Liver (tissue), 9 donors: ENCODE measurements around the gene SCD5. TPM values are rescaled to one million over a fixed set of nuclear protein-coding genes. Genes with fewer than 3 reads are reported as not detected.

Source experiments
- DNase-seq: peaks from one replicate; pipeline ENCODE4 v3.0.0-alpha.2; 2017; ENCODE audit warnings: low spot score
- H3K27ac ChIP-seq, 2 donors: one replicate each; pipeline ENCODE4 v1.7.0; 2013; ENCODE audit warnings: inconsistent platforms in 2 of 2, low read length in 2 of 2, control low read depth in 1 of 2, low read depth in 1 of 2, mild to moderate bottlenecking in 1 of 2
- H3K27me3 ChIP-seq, 4 donors: one replicate each; pipeline versions ENCODE4 v1.6.1 to v1.7.0; 2013; ENCODE audit warnings: low read length in 3 of 4, inconsistent platforms in 1 of 4, mild to moderate bottlenecking in 1 of 4, moderate library complexity in 1 of 4; ENCODE audit not compliant: control insufficient read depth in 4 of 4, insufficient read depth in 4 of 4
- H3K36me3 ChIP-seq, 4 donors: one replicate each; pipeline versions ENCODE4 v1.6.1 to v1.7.0; 2013; ENCODE audit warnings: low read length in 3 of 4, mild to moderate bottlenecking in 3 of 4, low read depth in 1 of 4, moderate library complexity in 1 of 4; ENCODE audit not compliant: control insufficient read depth in 4 of 4, insufficient read depth in 3 of 4
- H3K4me1 ChIP-seq, 4 donors: one replicate each; pipeline versions ENCODE4 v1.6.1 to v1.7.0; 2013; ENCODE audit warnings: low read length in 3 of 4, mild to moderate bottlenecking in 3 of 4, moderate library complexity in 1 of 4; ENCODE audit not compliant: control insufficient read depth in 4 of 4, insufficient read depth in 4 of 4
- H3K4me3 ChIP-seq, 3 donors: one replicate each; pipeline versions ENCODE4 v1.6.1 to v1.7.0; 2013; ENCODE audit warnings: low read length in 3 of 3, control low read depth in 1 of 3, low read depth in 1 of 3, mild to moderate bottlenecking in 1 of 3
- H3K9ac ChIP-seq, 2 donors: one replicate each; pipeline ENCODE4 v1.7.0; 2013; ENCODE audit warnings: low read length in 2 of 2, mild to moderate bottlenecking in 2 of 2, moderate library complexity in 2 of 2, control low read depth in 1 of 2, low read depth in 1 of 2
- H3K9me3 ChIP-seq, 4 donors: one replicate each; pipeline versions ENCODE4 v1.6.1 to v1.7.0; 2013; ENCODE audit warnings: low read length in 3 of 4; ENCODE audit not compliant: control insufficient read depth in 4 of 4
- EGR1 ChIP-seq, 2 donors: IDR thresholded peaks; 2 replicates each; pipeline ENCODE4 v1.6.1; 2016 to 2018; ENCODE audit warnings: antibody characterized with exemption in 2 of 2, low read depth in 2 of 2
- FOXA1 ChIP-seq: IDR thresholded peaks from 2 replicates; pipeline ENCODE4 v1.6.1; 2016; ENCODE audit warnings: antibody characterized with exemption
- FOXA2 ChIP-seq: IDR thresholded peaks from 2 replicates; pipeline ENCODE4 v1.6.1; 2016; ENCODE audit warnings: antibody characterized with exemption
- GABPA ChIP-seq, 2 donors: IDR thresholded peaks in 1 of 2; conservative IDR thresholded peaks in 1 of 2; 2 replicates each; pipeline ENCODE4 v1.6.1; 2016; ENCODE audit warnings: antibody characterized with exemption in 2 of 2, mild to moderate bottlenecking in 1 of 2, moderate library complexity in 1 of 2
- HNF4A ChIP-seq, 2 donors: conservative IDR thresholded peaks; 2 replicates each; pipeline ENCODE4 v1.6.1; 2016; ENCODE audit warnings: antibody characterized with exemption in 2 of 2, mild to moderate bottlenecking in 2 of 2
- HNF4G ChIP-seq: IDR thresholded peaks from 2 replicates; pipeline ENCODE4 v1.6.1; 2016; ENCODE audit warnings: antibody characterized with exemption
- JUND ChIP-seq, 2 donors: IDR thresholded peaks; 2 replicates each; pipeline ENCODE4 v1.6.1; 2016; ENCODE audit warnings: antibody characterized with exemption in 2 of 2
- NR2F2 ChIP-seq: IDR thresholded peaks from 2 replicates; pipeline ENCODE4 v1.6.1; 2016; ENCODE audit warnings: antibody characterized with exemption
- RAD21 ChIP-seq, 2 donors: IDR thresholded peaks; 2 replicates each; pipeline ENCODE4 v1.6.1; 2016; ENCODE audit warnings: antibody characterized with exemption in 2 of 2, mild to moderate bottlenecking in 2 of 2
- RXRA ChIP-seq, 2 donors: IDR thresholded peaks; 2 replicates each; pipeline ENCODE4 v1.6.1; 2017 to 2018; ENCODE audit warnings: antibody characterized with exemption in 2 of 2, mild to moderate bottlenecking in 1 of 2
- SP1 ChIP-seq: IDR thresholded peaks from 2 replicates; pipeline ENCODE4 v1.6.1; 2018; ENCODE audit warnings: antibody characterized with exemption, mild to moderate bottlenecking
- TAF1 ChIP-seq: conservative IDR thresholded peaks from 2 replicates; pipeline ENCODE4 v1.6.1; 2016; ENCODE audit warnings: antibody characterized with exemption, mild to moderate bottlenecking
- YY1 ChIP-seq: IDR thresholded peaks from 2 replicates; pipeline ENCODE4 v1.6.1; 2016; ENCODE audit warnings: antibody characterized with exemption, mild to moderate bottlenecking
- WGBS: extraction: QIAGEN DNeasy Blood & Tissue Kit; methylation state at CpG from one replicate; pipeline ENCODE4 v1.1.7; 2013; 5-methylcytosine and 5-hydroxymethylcytosine counted together
- polyA plus RNA-seq, 2 donors: library from polyadenylated mRNA; stranded (reverse) in 1 of 2; unstranded in 1 of 2; fragments of 200-250 nt in 1 of 2; fragments of >200 nt in 1 of 2; fragmentation: Nextera tagmentation in 1 of 2; extraction: Ambion mirVana in 1 of 2; gene quantifications; one replicate each; pipeline versions ENCODE4 v1.2.1 to v1.2.3, GENCODE V29; 2013 to 2015
- total RNA-seq, 2 donors: library from RNA; depleted of rRNA; stranded (reverse); fragments of >200 nt; gene quantifications; one replicate each; pipeline ENCODE4 v1.2.3, GENCODE V29; 2014
- TF ChIP-seq, protein P1 (sequence below): IDR thresholded peaks from 2 replicates; pipeline ENCODE4 v1.6.1; 2016; ENCODE audit warnings: antibody characterized with exemption
- TF ChIP-seq, protein P2 (sequence below): fragments of 150-350 bp; IDR thresholded peaks from 2 replicates; pipeline ENCODE4 v1.5.1; 2017; ENCODE audit warnings: improper control_type of control experiment, low read depth, low read length; ENCODE audit not compliant: missing input control
- TF ChIP-seq, protein P3 (sequence below): IDR thresholded peaks from 2 replicates; pipeline ENCODE4 v1.6.1; 2016; ENCODE audit warnings: antibody characterized with exemption
- TF ChIP-seq, protein P4 (sequence below): IDR thresholded peaks from 2 replicates; pipeline ENCODE4 v1.6.1; 2016; ENCODE audit warnings: antibody characterized with exemption, mild to moderate bottlenecking
- TF ChIP-seq, protein P5 (sequence below): IDR thresholded peaks from 2 replicates; pipeline ENCODE4 v1.6.1; 2016; ENCODE audit warnings: antibody characterized with exemption
- donor health status: healthy.
- donor health status: healthy.
- donor health status: healthy.
- donor health status: healthy.
- donor health status: healthy.

The SCD5 gene
- total and polyA plus RNA-seq, 4 donors, result 0.14 to 1.9 (median 0.57) TPM

DNA sequence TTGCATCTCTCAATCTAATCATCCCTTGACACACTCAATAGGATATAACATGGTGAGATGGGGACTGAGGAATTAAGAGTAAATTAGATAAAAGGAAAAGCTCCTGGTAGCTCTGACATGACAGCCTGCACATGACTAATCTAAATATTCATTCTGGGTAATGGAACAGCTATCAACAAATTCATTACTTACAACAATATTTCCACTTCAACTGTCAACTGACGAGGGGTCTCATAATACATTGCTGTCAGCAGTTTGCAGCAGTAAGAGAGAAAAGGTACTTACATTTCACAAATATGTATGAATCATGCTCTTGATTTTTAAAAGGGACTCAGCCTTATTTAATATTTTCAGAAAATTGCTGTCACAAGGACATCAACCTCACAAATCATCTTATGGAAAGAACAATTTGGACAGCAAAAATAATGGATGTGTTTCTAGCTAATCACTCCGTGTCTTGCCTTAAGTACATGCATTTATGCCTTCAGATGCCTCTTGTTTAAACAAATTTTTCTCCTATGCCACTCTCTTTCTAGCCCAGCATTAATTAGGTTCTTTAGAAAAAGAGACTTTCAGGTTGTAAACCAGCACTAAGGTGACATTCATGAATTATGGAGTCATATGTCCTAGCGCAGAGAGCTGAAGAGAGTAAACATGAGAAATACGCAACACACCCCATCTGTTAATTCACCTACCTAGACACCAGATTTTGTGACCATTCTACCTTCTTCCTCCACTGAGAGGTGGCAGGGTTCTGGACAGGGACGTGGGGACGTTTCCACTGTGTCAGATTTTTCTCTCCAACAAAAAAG is 137.2 kb downstream of the SCD5 start:
- 84% methylated on average over 6 of the region's 6 CpGs for WGBS
- no peaks in the 10 kb centered on the region for H3K36me3 ChIP-seq
- TF ChIP-seq, protein P1, sequence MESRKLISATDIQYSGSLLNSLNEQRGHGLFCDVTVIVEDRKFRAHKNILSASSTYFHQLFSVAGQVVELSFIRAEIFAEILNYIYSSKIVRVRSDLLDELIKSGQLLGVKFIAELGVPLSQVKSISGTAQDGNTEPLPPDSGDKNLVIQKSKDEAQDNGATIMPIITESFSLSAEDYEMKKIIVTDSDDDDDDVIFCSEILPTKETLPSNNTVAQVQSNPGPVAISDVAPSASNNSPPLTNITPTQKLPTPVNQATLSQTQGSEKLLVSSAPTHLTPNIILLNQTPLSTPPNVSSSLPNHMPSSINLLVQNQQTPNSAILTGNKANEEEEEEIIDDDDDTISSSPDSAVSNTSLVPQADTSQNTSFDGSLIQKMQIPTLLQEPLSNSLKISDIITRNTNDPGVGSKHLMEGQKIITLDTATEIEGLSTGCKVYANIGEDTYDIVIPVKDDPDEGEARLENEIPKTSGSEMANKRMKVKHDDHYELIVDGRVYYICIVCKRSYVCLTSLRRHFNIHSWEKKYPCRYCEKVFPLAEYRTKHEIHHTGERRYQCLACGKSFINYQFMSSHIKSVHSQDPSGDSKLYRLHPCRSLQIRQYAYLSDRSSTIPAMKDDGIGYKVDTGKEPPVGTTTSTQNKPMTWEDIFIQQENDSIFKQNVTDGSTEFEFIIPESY, result no peak
- TF ChIP-seq, protein P2, sequence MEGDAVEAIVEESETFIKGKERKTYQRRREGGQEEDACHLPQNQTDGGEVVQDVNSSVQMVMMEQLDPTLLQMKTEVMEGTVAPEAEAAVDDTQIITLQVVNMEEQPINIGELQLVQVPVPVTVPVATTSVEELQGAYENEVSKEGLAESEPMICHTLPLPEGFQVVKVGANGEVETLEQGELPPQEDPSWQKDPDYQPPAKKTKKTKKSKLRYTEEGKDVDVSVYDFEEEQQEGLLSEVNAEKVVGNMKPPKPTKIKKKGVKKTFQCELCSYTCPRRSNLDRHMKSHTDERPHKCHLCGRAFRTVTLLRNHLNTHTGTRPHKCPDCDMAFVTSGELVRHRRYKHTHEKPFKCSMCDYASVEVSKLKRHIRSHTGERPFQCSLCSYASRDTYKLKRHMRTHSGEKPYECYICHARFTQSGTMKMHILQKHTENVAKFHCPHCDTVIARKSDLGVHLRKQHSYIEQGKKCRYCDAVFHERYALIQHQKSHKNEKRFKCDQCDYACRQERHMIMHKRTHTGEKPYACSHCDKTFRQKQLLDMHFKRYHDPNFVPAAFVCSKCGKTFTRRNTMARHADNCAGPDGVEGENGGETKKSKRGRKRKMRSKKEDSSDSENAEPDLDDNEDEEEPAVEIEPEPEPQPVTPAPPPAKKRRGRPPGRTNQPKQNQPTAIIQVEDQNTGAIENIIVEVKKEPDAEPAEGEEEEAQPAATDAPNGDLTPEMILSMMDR, result no peak
- TF ChIP-seq, protein P3, sequence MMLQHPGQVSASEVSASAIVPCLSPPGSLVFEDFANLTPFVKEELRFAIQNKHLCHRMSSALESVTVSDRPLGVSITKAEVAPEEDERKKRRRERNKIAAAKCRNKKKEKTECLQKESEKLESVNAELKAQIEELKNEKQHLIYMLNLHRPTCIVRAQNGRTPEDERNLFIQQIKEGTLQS, result no peak
- no peak for TF ChIP-seq FOXA1
- TF ChIP-seq SP1, result no peak
- no peak for TF ChIP-seq RXRA (IDR thresholded peaks at IDR 0.05)
- no peak for TF ChIP-seq NR2F2
- TF ChIP-seq YY1, result no peak
- no peak for TF ChIP-seq RAD21 (IDR thresholded peaks at IDR 0.05)
- no peak for TF ChIP-seq JUND (IDR thresholded peaks at IDR 0.05)
- TF ChIP-seq HNF4A (conservative IDR thresholded peaks at IDR 0.05), result no peak
- TF ChIP-seq EGR1 (IDR thresholded peaks at IDR 0.05; ENCODE audit: low read depth in 2 of 2), result no peak
- TF ChIP-seq, protein P4, sequence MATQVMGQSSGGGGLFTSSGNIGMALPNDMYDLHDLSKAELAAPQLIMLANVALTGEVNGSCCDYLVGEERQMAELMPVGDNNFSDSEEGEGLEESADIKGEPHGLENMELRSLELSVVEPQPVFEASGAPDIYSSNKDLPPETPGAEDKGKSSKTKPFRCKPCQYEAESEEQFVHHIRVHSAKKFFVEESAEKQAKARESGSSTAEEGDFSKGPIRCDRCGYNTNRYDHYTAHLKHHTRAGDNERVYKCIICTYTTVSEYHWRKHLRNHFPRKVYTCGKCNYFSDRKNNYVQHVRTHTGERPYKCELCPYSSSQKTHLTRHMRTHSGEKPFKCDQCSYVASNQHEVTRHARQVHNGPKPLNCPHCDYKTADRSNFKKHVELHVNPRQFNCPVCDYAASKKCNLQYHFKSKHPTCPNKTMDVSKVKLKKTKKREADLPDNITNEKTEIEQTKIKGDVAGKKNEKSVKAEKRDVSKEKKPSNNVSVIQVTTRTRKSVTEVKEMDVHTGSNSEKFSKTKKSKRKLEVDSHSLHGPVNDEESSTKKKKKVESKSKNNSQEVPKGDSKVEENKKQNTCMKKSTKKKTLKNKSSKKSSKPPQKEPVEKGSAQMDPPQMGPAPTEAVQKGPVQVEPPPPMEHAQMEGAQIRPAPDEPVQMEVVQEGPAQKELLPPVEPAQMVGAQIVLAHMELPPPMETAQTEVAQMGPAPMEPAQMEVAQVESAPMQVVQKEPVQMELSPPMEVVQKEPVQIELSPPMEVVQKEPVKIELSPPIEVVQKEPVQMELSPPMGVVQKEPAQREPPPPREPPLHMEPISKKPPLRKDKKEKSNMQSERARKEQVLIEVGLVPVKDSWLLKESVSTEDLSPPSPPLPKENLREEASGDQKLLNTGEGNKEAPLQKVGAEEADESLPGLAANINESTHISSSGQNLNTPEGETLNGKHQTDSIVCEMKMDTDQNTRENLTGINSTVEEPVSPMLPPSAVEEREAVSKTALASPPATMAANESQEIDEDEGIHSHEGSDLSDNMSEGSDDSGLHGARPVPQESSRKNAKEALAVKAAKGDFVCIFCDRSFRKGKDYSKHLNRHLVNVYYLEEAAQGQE, result no peak
- TF ChIP-seq, protein P5, sequence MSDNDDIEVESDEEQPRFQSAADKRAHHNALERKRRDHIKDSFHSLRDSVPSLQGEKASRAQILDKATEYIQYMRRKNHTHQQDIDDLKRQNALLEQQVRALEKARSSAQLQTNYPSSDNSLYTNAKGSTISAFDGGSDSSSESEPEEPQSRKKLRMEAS, result no peak
- no peak for TF ChIP-seq TAF1
- no peak for TF ChIP-seq HNF4G
- no peak for TF ChIP-seq FOXA2
- no peak for TF ChIP-seq GABPA (IDR thresholded peaks at IDR 0.05 in 1 of 2, conservative IDR thresholded peaks at IDR 0.05 in 1 of 2)
- no peak for DNase-seq
- H3K9ac ChIP-seq, result no peak overlapping the region
- H3K27ac ChIP-seq, result no peak overlapping the region
- H3K27me3 ChIP-seq, result no peaks in the 10 kb centered on the region
- H3K4me1 ChIP-seq, result no peaks in the 10 kb centered on the region
- H3K4me3 ChIP-seq, result no peak overlapping the region
- H3K9me3 ChIP-seq, result no peaks in the 10 kb centered on the region
